ENCODE results near the gene TNNI2. TPM values are rescaled to one million over a fixed set of nuclear protein-coding genes. Genes with fewer than 3 reads are reported as not detected.

Gene TNNI2
- total and polyA plus RNA-seq, 10 of the 15 experiments (the other 5 are each of a cell fraction or from before 2014, with no cell fraction given), result 0.14 to 0.79 (median 0.37) TPM; not detected in 4

GRCh38 chr11:1815751-1816150 is 23.0 kb upstream of the TNNI2 start:
- Histone ChIP-seq H3K27ac (ENCODE audit: control insufficient read depth, insufficient read depth) (no peak overlapping the region), H3K79me2 (ENCODE audit: control insufficient read depth, insufficient read depth, low read length) (no peaks in the 10 kb centered on the region), H3K27me3 (replicated peaks in 1 of 2; ENCODE audit: control insufficient read depth in 2 of 2, insufficient read depth in 2 of 2, low read length in 1 of 2) (0 out of 4 replicates have a peak, but pooled peaks cover 0 to 1% of the 10 kb centered on the region in 2 experiments), H3K4me1 (ENCODE audit: control insufficient read depth, insufficient read depth, low read length) (no peaks in the 10 kb centered on the region), H3K9me3 (replicated peaks; ENCODE audit: control insufficient read depth, insufficient read depth, low read length) (peaks cover 2% of the 10 kb centered on the region; the same call in 1 of the 3 replicates), H3K36me3 (ENCODE audit: control insufficient read depth in 2 of 2, insufficient read depth in 2 of 2, low read length in 1 of 2) (no peaks in the 10 kb centered on the region), H2AFZ (ENCODE audit: control insufficient read depth, low read depth, low read length) (no peak overlapping the region), H3K4me3 (no peak overlapping the region), H3K4me2 (ENCODE audit: control insufficient read depth, insufficient read depth) (no peak overlapping the region), H3K9ac (ENCODE audit: control insufficient read depth, insufficient read depth, low read length) (no peak overlapping the region), H4K20me1 (ENCODE audit: control insufficient read depth, insufficient read depth) (no peaks in the 10 kb centered on the region)
- no TSS peak for BruUV-seq (replicated peaks)
- SMC1A ChIA-PET (ENCODE audit: uncharacterized antibody, unreplicated experiment), result no interaction called here
- intact Hi-C loops (cut with micrococcal nuclease; ENCODE audit: unreplicated experiment), result no loop called here
- FAIRE-seq (no peak), DNase-seq (ENCODE audit: low read depth, low spot score) (no peak), ATAC-seq (no peak)
- CTCF ChIA-PET, result no interaction called here
- TF ChIP-seq SP1 (IDR thresholded peaks at IDR 0.05; ENCODE audit: low read depth, low read length), result no peak
- no peak for TF ChIP-seq BMI1 (IDR thresholded peaks at IDR 0.05; ENCODE audit: borderline replicate concordance)
- RAD21 ChIA-PET (ENCODE audit: unreplicated experiment), result no interaction called here
- POLR2A ChIA-PET, result no interaction called here
- WGBS (ENCODE audit: insufficient coverage, insufficient replicate concordance, low lambda C conversion rate, missing lambda C conversion rate), result 12% methylated on average over 7 of the region's 7 CpGs
- in situ Hi-C loops (cut with MboI), result no loop called here

GRCh38 chr11:1817000-1817399 is 21.8 kb upstream of the TNNI2 start:
- POLR2A ChIA-PET, result no interaction called here
- RAD21 ChIA-PET (ENCODE audit: unreplicated experiment), result interaction anchor here (1.2 kb wide), 1 partner anchor 123 kb away, joined by 3 read pairs; no protein-coding TSS in a partner anchor
- no peak for TF ChIP-seq RAD21 (IDR thresholded peaks at IDR 0.05; ENCODE audit: insufficient read depth, low read depth, low read length)
- no peak for TF ChIP-seq NFYB (IDR thresholded peaks at IDR 0.05; ENCODE audit: insufficient read depth, low read depth, low read length)
- no peak for TF ChIP-seq SP1 (IDR thresholded peaks at IDR 0.05; ENCODE audit: low read depth, low read length)
- no TSS peak for BruUV-seq (replicated peaks)
- no peaks in the 10 kb centered on the region for H3K79me2 ChIP-seq (ENCODE audit: control insufficient read depth, insufficient read depth, low read length)
- intact Hi-C loops (cut with micrococcal nuclease; ENCODE audit: unreplicated experiment) (no loop called here), in situ Hi-C loops (cut with MboI) (no loop called here)
- no peak overlapping the region for H3K9ac ChIP-seq (ENCODE audit: control insufficient read depth, insufficient read depth, low read length)
- H4K20me1 ChIP-seq (ENCODE audit: control insufficient read depth, insufficient read depth), result no peaks in the 10 kb centered on the region
- H3K9me3 ChIP-seq (replicated peaks; ENCODE audit: control insufficient read depth, insufficient read depth, low read length), result peaks cover 2% of the 10 kb centered on the region; the same call in 1 of the 3 replicates
- DNase-seq (ENCODE audit: low read depth, low spot score) (no peak), FAIRE-seq (no peak), ATAC-seq (no peak)
- peaks cover 0 to 1% of the 10 kb centered on the region in 2 experiments; a peak in 1 of 4 replicates for H3K27me3 ChIP-seq (replicated peaks in 1 of 2; ENCODE audit: control insufficient read depth in 2 of 2, insufficient read depth in 2 of 2, low read length in 1 of 2)
- H3K4me2 ChIP-seq (ENCODE audit: control insufficient read depth, insufficient read depth), result no peak overlapping the region
- CTCF ChIA-PET, result interaction anchor here (0.6 to 0.8 kb wide), 2 partner anchors 165 to 329 kb away, joined by 3 to 4 read pairs; no protein-coding TSS in a partner anchor
- no peaks in the 10 kb centered on the region for H3K36me3 ChIP-seq (ENCODE audit: control insufficient read depth in 2 of 2, insufficient read depth in 2 of 2, low read length in 1 of 2)
- WGBS (ENCODE audit: insufficient coverage, insufficient replicate concordance, low lambda C conversion rate, missing lambda C conversion rate), result 42% methylated on average over 5 of the region's 5 CpGs
- no peak overlapping the region for H2AFZ ChIP-seq (ENCODE audit: control insufficient read depth, low read depth, low read length)
- H3K27ac ChIP-seq (ENCODE audit: control insufficient read depth, insufficient read depth), result no peak overlapping the region
- SMC1A ChIA-PET (ENCODE audit: uncharacterized antibody, unreplicated experiment), result no interaction called here
- H3K4me1 ChIP-seq (ENCODE audit: control insufficient read depth, insufficient read depth, low read length), result no peaks in the 10 kb centered on the region
- no peak overlapping the region for H3K4me3 ChIP-seq
